ENCODE measurements around the gene SFSWAP.

SFSWAP gene

DNA sequence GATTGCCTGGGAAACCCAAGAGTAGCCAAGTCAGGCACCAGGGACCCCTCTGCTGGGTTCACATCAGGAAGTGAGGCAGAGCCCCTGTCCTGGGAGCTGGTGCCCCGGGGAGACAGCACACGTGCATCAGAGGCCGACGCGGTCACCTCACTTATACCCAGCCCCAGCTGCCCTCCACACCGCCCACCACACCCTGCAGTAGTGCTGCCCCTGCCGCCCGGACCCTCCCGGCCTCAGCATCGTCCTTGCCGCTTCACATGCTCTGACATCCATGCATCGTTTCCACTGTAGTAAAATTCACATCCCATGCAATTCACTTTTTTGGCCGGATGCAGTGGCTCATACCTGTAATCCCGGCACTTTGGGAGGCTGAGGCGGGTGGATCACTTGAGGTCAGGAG lies 131.3 kb downstream of the SFSWAP start:
- H3K4me3 ChIP-seq (ENCODE audit: low read depth, low read length) = no peak overlapping the region
- no peak for DNase-seq (ENCODE audit: low read depth)
- TF ChIP-seq, protein P1, sequence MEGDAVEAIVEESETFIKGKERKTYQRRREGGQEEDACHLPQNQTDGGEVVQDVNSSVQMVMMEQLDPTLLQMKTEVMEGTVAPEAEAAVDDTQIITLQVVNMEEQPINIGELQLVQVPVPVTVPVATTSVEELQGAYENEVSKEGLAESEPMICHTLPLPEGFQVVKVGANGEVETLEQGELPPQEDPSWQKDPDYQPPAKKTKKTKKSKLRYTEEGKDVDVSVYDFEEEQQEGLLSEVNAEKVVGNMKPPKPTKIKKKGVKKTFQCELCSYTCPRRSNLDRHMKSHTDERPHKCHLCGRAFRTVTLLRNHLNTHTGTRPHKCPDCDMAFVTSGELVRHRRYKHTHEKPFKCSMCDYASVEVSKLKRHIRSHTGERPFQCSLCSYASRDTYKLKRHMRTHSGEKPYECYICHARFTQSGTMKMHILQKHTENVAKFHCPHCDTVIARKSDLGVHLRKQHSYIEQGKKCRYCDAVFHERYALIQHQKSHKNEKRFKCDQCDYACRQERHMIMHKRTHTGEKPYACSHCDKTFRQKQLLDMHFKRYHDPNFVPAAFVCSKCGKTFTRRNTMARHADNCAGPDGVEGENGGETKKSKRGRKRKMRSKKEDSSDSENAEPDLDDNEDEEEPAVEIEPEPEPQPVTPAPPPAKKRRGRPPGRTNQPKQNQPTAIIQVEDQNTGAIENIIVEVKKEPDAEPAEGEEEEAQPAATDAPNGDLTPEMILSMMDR (IDR thresholded peaks at IDR 0.05; ENCODE audit: low read depth, low read length, missing control alignments) = no peak

DNA sequence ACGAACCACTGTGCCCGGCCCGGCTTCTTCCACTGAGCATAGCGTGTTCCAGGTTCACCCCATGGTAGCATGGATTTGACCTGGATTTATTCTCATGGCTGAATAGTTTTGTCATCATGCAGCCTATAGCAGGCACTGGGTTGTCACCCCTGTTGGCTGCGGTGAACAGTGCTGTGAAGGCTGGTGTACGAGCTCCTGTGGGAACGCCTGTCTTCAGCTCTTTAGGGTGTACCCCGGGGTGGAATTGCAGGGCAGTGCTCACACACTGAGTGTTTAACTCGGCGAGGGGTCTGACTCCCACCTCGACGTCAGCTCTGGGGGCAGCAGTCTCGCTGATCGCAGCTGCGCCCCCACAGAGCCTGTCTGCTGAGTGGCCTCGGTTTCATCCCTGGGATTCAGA lies 132.6 kb downstream of the SFSWAP start:
- DNase-seq (ENCODE audit: low read depth) = no peak
- no peak overlapping the region for H3K4me3 ChIP-seq (ENCODE audit: low read depth, low read length)
- TF ChIP-seq, protein P1 (IDR thresholded peaks at IDR 0.05; ENCODE audit: low read depth, low read length, missing control alignments) = no peak

DNA sequence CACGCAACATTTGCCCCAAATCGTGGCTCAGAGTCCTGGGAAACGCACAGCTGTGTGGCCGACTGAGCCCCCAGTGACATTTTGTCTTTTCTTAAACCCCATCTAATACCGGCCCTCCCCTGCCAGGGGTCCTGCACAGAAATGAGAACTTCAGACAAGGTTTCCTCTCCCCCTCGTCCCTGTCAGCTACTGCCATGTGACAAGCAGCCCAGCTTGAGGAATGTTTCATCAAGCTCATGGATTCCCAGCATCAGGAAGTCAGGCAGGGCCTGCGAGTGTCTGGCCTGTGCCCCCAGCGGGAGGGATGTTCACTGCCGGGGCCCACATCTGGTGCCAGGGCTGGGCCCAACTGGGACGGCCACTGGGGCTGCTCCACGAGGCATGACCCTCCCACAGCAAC lies 133.2 kb downstream of the SFSWAP start:
- no peak overlapping the region for H3K4me3 ChIP-seq (ENCODE audit: low read depth, low read length)
- DNase-seq (ENCODE audit: low read depth) = no peak
- TF ChIP-seq, protein P1 (IDR thresholded peaks at IDR 0.05; ENCODE audit: low read depth, low read length, missing control alignments) = no peak

DNA sequence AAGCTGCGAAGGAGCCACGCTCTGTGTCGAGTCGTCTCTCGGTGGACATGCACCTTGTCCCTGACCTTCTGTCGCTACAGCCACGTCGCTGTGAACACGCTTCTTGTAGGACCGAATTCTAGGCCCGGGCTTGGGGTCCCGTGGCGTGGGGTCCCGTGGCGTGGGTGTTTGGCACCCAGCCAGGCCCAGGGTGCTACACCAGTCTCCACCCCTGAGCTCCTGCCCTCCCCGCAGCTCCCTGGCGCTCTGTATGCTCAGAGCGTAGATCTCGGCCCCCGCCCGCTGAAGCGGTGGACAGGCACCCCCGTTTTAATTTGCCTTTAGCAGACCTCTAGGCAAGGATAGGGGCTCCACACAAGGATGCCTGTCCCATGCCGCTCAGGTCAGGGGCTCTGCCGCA lies 133.8 kb downstream of the SFSWAP start:
- no peak overlapping the region for H3K4me3 ChIP-seq (ENCODE audit: low read depth, low read length)
- TF ChIP-seq, protein P1 (IDR thresholded peaks at IDR 0.05; ENCODE audit: low read depth, low read length, missing control alignments) = no peak

DNA sequence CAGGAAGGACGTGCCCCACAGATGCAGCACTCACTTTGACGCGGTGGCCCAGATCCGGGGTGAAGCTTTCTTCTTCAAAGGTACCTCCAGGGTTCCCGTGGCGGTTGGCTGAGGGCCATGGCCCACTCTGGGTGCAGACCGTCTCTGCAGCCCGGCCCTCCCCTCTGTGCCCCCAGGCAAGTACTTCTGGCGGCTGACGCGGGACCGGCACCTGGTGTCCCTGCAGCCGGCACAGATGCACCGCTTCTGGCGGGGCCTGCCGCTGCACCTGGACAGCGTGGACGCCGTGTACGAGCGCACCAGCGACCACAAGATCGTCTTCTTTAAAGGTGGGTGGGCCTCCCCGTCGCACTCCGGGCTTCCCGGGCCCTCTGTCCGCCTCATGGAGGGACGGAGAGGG lies 134.2 kb downstream of the SFSWAP start:
- TF ChIP-seq, protein P1 (IDR thresholded peaks at IDR 0.05; ENCODE audit: low read depth, low read length, missing control alignments) = no peak
- no peak for DNase-seq (ENCODE audit: low read depth)
- H3K4me3 ChIP-seq (ENCODE audit: low read depth, low read length) = no peak overlapping the region

More for the DNA sequence above, 133.8 kb downstream of the SFSWAP start:
- no peak for DNase-seq (ENCODE audit: low read depth)

DNA sequence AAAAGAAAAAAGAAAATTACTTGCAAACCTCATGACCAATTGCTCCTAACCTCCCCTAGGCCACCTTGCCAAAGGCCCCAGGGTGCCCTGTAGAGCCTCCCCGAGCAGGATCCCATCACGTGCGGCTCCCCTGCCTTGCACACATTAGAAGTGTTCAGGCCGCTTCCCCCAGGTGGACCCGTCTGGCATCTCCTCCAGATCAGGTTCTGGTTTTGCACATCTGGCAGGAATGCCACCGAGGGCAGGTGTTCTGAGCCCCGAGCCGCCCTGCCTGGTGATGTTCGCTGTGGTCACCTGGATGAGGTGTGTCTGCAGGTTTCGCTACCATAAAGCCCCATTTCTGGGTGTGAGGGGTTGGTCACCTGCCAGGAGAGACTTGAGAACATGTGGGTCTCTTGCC lies 136.6 kb downstream of the SFSWAP start:
- DNase-seq (ENCODE audit: low read depth) = no peak
- TF ChIP-seq, protein P1 (IDR thresholded peaks at IDR 0.05; ENCODE audit: low read depth, low read length, missing control alignments) = no peak
- H3K4me3 ChIP-seq (ENCODE audit: low read depth, low read length) = no peak overlapping the region

DNA sequence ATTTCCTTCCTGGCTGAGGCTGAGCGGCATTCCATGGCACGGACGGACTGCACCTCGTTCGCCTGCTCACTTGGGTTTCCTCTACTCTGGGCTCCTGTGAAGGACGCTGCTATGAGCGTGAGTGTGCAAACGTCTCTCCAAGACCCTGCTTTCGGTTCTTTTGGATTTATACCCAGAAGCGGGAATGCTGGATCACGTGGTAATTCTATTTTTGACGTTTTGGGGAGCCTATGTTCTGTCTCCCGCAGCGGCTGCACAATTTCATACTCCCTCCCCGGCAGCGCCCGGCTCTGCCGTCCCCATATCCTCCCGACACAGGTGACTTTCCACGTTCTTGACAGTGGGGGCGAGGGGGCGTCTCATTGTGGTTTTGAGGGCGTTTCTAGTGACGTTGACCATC lies 137.9 kb downstream of the SFSWAP start:
- no peak overlapping the region for H3K4me3 ChIP-seq (ENCODE audit: low read depth, low read length)
- TF ChIP-seq, protein P1 (IDR thresholded peaks at IDR 0.05; ENCODE audit: low read depth, low read length, missing control alignments) = no peak
- no peak for DNase-seq (ENCODE audit: low read depth)

Measured in GM12864 (cell line).